Hematopoietic multipotent progenitor cell treated with erythropoietin and hydrocortisone succinate and interleukin-3 and kit ligand, for 8 days (in vitro differentiated cells): ENCODE data around the gene CARD10.

Source experiments
- DNase-seq: peaks from one replicate; pipeline ENCODE4 v3.0.0-alpha.2; 2015

Gene CARD10, protein sequence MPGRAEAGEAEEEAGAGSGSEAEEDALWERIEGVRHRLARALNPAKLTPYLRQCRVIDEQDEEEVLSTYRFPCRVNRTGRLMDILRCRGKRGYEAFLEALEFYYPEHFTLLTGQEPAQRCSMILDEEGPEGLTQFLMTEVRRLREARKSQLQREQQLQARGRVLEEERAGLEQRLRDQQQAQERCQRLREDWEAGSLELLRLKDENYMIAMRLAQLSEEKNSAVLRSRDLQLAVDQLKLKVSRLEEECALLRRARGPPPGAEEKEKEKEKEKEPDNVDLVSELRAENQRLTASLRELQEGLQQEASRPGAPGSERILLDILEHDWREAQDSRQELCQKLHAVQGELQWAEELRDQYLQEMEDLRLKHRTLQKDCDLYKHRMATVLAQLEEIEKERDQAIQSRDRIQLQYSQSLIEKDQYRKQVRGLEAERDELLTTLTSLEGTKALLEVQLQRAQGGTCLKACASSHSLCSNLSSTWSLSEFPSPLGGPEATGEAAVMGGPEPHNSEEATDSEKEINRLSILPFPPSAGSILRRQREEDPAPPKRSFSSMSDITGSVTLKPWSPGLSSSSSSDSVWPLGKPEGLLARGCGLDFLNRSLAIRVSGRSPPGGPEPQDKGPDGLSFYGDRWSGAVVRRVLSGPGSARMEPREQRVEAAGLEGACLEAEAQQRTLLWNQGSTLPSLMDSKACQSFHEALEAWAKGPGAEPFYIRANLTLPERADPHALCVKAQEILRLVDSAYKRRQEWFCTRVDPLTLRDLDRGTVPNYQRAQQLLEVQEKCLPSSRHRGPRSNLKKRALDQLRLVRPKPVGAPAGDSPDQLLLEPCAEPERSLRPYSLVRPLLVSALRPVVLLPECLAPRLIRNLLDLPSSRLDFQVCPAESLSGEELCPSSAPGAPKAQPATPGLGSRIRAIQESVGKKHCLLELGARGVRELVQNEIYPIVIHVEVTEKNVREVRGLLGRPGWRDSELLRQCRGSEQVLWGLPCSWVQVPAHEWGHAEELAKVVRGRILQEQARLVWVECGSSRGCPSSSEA

DNA sequence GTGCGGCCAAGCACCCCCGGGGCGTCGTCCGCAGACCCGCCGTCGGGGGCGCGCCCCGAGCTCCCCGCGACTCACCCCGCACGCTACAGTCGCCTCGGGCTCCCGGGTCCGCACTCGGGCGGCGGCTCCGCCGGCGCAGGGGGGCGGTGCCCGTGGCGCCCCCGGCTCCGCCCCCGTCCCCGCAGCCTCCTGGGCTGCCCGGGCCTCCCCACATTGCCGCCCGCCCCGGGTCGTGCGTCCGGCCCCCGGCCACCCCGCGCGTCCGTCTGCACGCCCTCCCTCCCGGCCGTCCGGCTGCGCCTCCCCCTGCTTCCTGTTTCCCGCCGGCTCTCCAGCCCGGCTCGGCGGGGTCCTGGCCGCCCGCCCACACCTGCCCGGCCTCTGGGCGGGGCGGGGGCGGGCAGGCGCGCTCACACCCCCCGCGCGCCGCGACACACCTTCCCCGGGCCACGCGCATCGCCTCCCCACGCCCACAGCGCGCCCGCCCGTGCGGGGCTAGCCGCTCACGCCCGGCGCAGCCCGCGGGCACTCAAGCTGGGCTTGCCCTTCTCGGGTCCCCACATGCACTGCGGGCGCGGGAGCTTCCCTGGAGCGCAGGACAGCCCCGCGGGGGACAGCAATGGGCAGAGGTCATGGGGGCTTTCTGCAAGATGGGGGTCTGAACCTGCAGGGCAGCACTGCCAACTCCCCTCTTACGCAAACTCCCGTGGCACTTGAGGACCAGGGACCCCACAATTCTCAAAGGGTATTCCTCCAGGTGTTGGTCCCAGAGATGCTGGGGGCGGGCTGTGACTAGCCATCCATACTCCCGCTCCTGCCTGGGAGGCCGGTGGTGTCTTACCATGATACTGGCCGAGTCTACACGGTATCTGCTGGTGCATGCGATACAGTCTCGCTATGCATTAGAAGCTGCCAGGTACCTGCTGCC lies at the start of gene CARD10:
CARD10 (minus strand) TSS at position 148 of the 928 bp plus-strand sequence. CDS start 215 bp downstream, outside the sequence.
- no peak for DNase-seq

DNA sequence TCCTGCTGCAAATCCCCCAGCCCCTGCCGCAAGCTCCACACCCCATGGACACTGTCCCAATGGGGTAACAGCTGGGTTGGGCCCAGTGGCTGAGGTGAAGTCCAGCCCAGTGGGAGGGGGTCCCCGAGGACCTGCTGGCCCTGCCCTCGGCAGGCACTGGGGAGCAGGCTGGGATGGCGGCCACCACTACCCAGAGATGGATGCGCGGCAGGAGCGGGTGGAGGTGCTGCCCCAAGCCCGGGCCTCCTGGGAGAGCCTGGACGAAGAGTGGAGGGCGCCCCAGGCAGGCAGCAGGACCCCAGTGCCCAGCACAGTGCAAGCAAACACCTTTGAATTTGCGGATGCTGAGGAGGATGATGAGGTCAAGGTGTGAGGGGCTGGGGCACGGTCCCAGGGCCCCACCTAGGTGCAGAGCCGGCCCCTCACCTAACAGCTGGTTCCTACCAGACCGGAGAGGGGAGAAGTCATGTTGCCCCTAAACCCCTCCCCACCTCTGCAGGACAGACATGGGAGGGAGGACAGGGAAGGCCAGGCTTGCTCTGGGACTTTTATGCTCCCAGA lies 49.3 kb upstream of the CARD10 start:
- DNase-seq: no peak

DNA sequence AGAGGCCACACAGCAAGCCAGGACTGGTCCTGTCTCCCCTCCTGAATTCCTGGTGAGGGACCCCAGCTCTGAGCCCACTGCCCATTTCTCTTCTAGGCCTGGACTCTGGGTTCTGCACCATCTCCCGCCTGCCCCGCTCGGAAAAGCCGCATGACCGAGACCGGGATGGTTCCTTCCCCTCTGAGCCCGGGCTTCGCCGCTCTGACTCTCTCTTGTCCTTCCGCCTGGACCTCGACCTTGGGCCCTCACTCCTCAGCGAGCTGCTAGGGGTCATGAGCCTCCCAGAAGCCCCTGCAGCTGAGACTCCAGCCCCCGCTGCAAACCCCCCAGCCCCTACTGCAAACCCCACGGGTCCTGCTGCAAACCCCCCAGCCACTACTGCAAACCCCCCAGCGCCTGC lies 48.8 kb upstream of the CARD10 start:
- no peak for DNase-seq

DNA sequence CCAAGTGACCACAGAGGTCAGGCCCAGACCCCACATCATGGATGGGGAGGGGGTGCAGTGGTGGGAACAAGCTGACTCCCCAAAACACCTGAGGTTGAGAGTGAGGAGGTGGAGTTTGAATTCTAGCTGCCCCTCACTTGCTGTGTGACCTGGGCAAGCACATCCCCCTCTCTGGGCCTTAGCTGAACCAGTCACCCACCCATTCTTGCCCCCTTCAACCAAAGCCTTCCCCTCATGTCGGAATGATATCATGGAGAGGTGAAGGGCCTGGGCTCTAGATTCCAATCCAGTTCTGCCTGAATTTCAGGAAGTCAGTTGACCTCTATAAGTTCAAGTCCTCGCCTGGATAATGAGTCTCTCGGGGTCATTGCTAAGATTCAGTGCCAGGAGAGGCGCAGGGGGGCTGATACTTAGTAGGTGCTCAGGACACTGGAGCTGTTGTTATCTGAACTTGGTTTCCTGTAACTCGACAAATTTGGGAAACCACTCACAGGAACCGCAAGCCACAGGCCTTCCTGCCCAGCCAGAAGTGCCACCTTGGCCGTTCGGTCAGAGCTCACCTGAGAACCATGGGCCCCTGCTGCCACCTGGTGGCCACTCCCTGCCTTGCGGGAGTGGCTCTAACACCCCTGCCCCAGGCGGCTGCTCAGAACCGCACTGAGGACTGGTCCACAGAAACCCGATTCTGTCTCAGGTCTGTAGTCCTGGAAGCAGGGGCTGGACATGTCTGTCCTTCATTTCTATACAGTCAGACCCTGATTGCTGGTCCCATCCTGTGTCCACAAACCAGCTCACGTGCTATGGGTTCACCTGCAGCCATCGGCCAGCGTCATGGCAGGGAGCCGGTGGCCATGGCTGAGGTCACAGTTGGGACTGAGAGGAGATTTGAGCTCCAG lies 47.9 kb upstream of the CARD10 start:
- peak; percentile 73 for DNase-seq

- DNase-seq: no peak
Observed at GRCh38 chr22:37566329-37566837, 47.2 kb upstream of the CARD10 start.

- no peak for DNase-seq
Observed at GRCh38 chr22:37565830-37566229, 46.6 kb upstream of the CARD10 start.

DNA sequence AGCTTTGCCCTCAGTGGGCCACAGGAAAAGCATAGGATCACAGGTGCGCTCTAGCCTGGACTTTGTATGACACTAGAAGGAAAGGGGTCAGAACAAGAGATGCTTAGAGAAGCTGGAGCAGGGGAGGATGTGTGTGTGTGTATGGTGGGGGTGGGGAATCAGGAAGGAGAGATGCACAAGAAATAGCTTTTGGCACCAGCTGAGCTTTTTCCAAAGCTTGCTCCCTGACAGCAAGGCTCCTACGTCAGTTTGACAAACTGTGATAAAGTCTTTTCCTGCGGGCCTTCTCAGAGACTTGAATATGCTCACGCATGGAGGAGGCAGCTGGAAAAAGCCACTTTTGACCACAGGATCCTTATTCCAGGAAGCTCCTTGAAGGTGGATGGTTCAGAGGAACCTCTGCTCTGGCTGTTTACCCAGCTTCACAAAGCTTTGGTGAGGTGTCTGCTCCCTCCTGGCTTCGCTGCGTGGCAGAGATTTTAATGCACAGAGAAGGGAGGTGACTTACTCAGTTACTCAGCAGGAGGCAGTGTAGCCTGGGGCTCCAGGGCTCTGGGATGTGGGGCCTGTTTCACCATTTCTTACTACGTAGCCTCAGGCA lies 45.0 kb upstream of the CARD10 start:
- DNase-seq: no peak

DNA sequence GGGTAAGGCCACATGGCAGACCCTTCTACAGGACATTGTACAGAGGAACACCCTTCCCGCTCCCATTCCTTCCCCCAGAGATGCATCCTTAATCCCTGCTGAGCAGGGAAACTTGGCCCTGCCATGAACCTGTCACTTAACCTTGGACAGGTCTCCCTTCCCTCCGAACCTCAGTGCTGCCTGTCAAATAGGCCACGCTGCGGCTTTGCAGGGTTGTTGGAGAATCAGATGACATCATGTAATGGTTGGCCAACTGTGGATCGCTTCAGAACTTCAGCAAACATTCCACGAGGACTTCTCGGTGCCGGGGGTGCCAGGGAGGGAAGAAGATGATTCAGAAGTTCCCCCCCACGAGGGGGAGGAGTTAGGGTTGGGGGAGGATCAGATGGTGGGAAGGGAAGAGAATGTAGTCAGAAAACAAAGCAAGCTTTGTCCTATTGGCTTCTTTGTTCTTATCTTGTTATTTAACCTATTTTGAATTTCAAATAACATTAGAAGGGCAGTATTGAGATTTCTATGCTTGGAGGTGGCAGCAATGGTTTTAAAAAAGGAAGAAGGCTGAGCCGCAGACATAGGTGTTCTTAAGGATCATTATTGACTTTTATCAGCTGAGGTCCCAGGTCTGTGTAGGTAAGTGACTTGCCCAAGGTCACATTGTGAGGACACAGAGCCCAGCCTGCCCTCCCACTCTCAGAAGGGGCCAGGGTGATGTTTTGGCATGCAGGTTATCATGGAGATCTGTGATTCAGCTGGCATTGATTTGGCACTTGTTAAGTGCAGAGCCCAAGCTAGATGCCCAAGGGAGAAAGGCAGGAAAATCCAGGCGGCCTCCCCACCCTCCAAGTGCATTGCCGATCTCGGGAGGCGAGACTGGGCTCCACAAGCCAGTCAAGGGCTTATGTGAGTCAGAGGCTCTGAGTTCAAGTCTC lies 44.2 kb upstream of the CARD10 start:
- DNase-seq: no peak

DNA sequence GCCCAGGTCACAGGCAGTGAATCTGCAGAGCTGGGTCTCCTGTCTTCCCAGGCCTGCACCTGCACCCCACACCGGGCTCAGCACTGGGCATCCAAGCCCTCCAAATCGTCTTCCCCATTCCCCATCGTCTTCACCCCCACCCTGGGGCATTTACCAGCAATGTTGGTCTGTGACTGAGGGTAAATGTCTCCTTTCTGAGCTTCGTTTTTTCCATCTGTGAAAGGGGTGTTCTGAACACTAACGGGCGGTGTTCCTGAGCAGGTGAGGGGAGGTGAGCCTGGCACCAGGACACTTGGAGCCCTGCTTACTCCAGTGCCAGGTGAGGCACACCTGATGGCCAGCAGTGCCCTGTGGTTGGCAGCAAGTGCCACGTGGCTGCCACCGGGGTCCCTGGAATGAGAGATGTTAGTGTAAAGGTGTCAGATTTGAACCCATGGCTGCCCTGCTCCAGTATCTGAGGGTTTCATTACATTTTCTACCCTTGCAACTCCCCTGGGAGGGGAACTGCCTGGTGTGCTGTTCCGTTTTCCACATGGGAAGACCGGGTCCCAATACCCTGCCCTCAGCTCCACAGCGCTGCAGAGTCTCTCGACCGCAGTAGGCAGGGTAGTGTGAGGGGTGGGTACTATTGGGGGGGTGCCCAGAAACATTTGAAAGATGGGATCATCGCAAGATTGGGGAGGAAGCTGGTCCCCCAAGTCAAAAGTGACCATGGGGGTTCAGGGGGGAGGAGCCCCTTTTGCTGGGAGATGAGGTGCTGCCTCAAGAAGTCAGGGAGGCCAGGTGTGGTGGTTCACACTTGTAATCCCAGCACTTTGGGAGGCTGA lies 43.0 kb upstream of the CARD10 start:
- DNase-seq: no peak

DNA sequence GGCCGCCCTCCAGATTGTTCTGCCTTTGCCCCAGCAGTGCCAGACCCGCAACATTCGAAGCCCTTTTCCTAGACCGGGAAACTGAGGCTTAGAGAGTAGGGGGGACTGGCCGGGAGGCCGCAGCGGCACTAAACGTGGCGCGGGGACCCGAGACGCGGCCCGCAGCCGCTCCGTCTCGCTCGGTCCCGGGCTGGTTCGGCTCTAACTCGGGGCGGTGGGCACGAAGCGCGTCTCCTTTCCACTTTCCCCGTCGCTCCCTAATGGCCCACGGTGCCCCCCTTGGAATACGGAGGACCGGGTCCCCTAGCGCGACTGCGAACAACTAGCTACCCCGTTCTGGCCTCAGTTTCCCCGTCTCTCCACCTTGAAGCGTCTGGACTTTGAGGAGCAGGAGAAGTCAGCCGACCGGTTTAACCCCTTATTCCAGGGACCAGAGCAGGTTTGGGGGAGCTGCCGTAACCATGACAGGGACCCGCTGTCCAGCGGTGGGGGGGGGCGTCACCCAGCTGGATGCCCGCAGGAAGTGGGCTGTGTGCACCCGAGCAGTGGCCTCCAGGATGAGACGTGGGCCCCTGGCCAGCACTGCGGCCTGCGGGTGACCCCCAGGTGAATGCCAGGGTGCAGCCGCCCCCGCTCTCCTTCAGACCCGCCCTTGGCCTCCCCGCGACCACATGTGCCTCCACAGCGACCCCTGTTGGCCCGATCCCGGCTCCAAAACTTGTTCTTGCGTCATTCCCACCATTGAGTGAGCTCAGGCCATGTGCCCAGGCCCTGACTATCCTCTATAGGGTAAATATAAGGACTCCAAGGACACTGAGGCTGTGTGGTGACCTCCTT lies 42.2 kb upstream of the CARD10 start:
- peak; percentile 79 for DNase-seq

- no peak for DNase-seq
Observed at GRCh38 chr22:37560608-37561211, 41.5 kb upstream of the CARD10 start.

DNA sequence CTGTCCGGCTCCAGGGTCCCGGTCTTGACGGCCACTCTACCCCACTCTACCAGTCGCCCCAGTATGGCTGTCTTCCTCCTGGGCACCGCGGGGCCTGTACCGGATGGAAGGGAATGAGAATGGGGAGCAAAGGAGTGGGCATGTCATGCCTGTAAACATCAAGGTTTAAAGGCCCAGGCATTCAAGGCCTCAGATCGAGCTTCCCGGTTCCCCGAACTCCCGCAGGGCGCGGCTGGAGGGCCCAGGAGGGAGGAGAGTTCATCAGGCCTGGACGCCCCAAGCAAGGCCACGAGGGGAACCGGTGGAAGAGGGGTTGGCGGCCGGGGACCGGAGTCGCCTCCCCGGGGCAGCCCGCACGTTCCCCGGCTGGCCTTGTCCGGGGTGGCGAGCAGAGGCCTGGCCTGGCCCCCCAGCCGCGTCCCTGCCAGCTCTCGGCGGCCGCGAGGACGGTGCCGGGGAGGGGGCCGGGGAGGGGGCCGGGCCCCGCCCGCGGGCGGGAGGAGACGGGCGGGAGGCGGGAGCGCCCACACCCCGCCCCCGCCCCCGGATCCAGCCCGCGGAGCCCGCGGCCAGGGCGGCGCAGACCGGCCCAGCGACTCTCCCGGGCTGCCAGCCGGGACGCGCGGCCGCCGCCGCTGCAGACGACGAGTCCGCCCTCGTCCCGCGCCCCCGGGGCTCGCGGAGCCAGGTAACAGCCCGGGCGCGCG lies 40.8 kb upstream of the CARD10 start, which contains the start of gene CDC42EP1:
CDC42EP1 (plus strand) TSS at position 580 of the 707 bp plus-strand sequence. CDS start 5,870 bp downstream, outside the sequence.
- DNase-seq: no peak

- DNase-seq: no peak
Observed at GRCh38 chr22:37559521-37559900, 40.3 kb upstream of the CARD10 start.

- no peak for DNase-seq
Observed at GRCh38 chr22:37558815-37559214, 39.6 kb upstream of the CARD10 start.

DNA sequence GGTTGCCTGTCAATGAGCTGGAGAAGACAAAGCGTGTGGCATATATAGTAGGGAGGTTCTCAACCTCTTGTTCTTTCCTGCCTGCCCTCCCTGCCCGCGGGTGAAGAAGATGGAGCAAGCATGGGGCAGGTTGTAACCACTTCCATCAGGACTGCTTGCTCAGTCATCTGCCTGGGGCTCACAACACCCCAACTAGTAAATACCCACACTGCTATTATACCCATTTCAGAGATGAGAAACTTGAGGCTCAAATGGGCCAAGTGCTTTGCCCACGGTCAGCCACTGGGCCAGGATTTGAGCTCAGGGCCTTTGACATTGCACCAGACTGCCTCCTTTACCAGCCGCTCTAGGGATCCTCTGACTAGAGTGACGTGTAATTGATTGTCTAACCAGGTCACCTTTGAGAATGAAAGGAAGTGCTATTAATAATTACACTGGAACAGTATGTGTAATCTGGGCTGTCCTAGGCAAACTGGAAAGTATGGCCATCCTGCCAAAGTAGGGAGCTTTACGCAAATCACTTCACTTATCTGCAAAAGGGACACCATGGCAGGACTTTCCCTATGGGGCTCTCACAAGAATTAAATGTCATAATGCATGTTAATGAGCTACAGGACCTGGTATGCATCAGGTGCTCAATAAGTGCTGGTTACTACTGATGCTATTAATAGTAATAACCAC lies 38.2 kb upstream of the CARD10 start:
- DNase-seq: no peak
